ENCODE data around the gene ULK4. TPM values are rescaled to one million over a fixed set of nuclear protein-coding genes. Genes with fewer than 3 reads are reported as not detected.
"Not testable (repeated sequence)": the region's sequence is repeated elsewhere in the genome, so short reads cannot be mapped to it uniquely, and the experiment has no call there.

Gene ULK4
- polyA plus RNA-seq, 1 of the 3 experiments (the other 2 are of a cell fraction) = 6.2 TPM

- H3K79me2 ChIP-seq (ENCODE audit: insufficient read depth); H3K4me1 ChIP-seq (ENCODE audit: control insufficient read depth in 1 of 2, insufficient read depth in 2 of 2, low read depth in 1 of 2, low read length in 1 of 2); H3K9me3 ChIP-seq; H3K27me3 ChIP-seq (ENCODE audit: insufficient read depth); DNase-seq; H4K20me1 ChIP-seq (ENCODE audit: insufficient read depth); H3K4me2 ChIP-seq; H3K27ac ChIP-seq (ENCODE audit: low read depth in 2 of 2, low read length in 1 of 2); H3F3A ChIP-seq (replicated peaks; ENCODE audit: insufficient read depth); H3K36me3 ChIP-seq (replicated peaks in 1 of 2; ENCODE audit: control insufficient read depth in 1 of 2, insufficient read depth in 2 of 2, low read length in 1 of 2); H2AFZ ChIP-seq (ENCODE audit: low read depth); H3K9ac ChIP-seq; CTCF ChIA-PET; H3K4me3 ChIP-seq (ENCODE audit: low read depth in 2 of 2, low read length in 1 of 2); H3K9me2 ChIP-seq; POLR2A ChIA-PET: not testable (repeated sequence)
- 98% methylated on average over 8 of the region's 52 CpGs for WGBS (ENCODE audit: low lambda C conversion rate)
Observed at GRCh38 chr3:41840936-41841668, 120.8 kb downstream of the ULK4 start.

GRCh38 chr3:41836360-41837134, 125.4 kb downstream of the ULK4 start:
- WGBS (ENCODE audit: low lambda C conversion rate) = 66% methylated on average over 11 of the region's 11 CpGs

More at GRCh38 chr3:41836360-41837134, 125.4 kb downstream of the ULK4 start:
- H2AFZ ChIP-seq (ENCODE audit: low read depth) = no peak overlapping the region
- no peak overlapping the region for H3K27ac ChIP-seq (ENCODE audit: low read depth in 2 of 2, low read length in 1 of 2)
- no peaks in the 10 kb centered on the region for H3K9me3 ChIP-seq
- no peaks in the 10 kb centered on the region for H4K20me1 ChIP-seq (ENCODE audit: insufficient read depth)
- no peak overlapping the region for H3K4me3 ChIP-seq (ENCODE audit: low read depth in 2 of 2, low read length in 1 of 2)
- H3K4me1 ChIP-seq (ENCODE audit: control insufficient read depth in 1 of 2, insufficient read depth in 2 of 2, low read depth in 1 of 2, low read length in 1 of 2) = peaks cover 0 to 2% of the 10 kb centered on the region in 2 experiments; a peak in 1 of 4 replicates
- no peaks in the 10 kb centered on the region for H3K9me2 ChIP-seq
- H3K27me3 ChIP-seq (ENCODE audit: insufficient read depth) = no peaks in the 10 kb centered on the region
- TF ChIP-seq USF2 (IDR thresholded peaks at IDR 0.05; ENCODE audit: borderline replicate concordance, low read depth, low read length) (no peak), RFX5 (IDR thresholded peaks at IDR 0.05; ENCODE audit: low read length) (no peak), YY1 (IDR thresholded peaks at IDR 0.05; ENCODE audit: low read depth) (no peak), ZBTB33 (IDR thresholded peaks at IDR 0.05; ENCODE audit: borderline replicate concordance, low read depth) (no peak), TEAD4 (IDR thresholded peaks at IDR 0.05; ENCODE audit: borderline replicate concordance, insufficient read depth) (no peak), PBX3 (IDR thresholded peaks at IDR 0.05) (no peak), GABPA (IDR thresholded peaks at IDR 0.05; ENCODE audit: low read depth) (no peak), POLR2AphosphoS5 (IDR thresholded peaks at IDR 0.05; ENCODE audit: low read depth, low read length) (no peak)
- H3K4me2 ChIP-seq = no peak overlapping the region
- H3K79me2 ChIP-seq (ENCODE audit: insufficient read depth) = no peaks in the 10 kb centered on the region
- no peaks in the 10 kb centered on the region for H3F3A ChIP-seq (replicated peaks; ENCODE audit: insufficient read depth)
- CTCF ChIA-PET = no interaction called here
- POLR2A ChIA-PET = interaction anchor here (0.6 kb wide), 1 partner anchor 18 kb away, joined by 3 read pairs; no protein-coding TSS in a partner anchor
- H3K9ac ChIP-seq = no peak overlapping the region
- H3K36me3 ChIP-seq (replicated peaks in 1 of 2; ENCODE audit: control insufficient read depth in 1 of 2, insufficient read depth in 2 of 2, low read length in 1 of 2) = peaks cover 0 to 9% of the 10 kb centered on the region in 2 experiments
- DNase-seq = no peak
